GM12891 (cell line): ENCODE data around the gene MED27.

Experiments
- DNase-seq: peaks from one replicate; pipeline ENCODE4 v3.0.0; 2011; ENCODE audit warnings: low spot score; ENCODE audit not compliant: insufficient read length
- FAIRE-seq: peaks from 2 replicates; lab custom pipeline; 2011; peaks lifted over from hg19 to GRCh38; lab: Jason Lieb, UNC
- PAX5 ChIP-seq: IDR thresholded peaks from 2 replicates; pipeline ENCODE4 v1.6.1; 2011; ENCODE audit warnings: low read length, moderate library complexity, mild to moderate bottlenecking; ENCODE audit not compliant: insufficient read depth, severe bottlenecking
- POLR2A ChIP-seq: IDR thresholded peaks from 2 replicates; pipeline ENCODE4 v1.6.1; 2011; ENCODE audit warnings: low read depth, low read length, control low read depth
- POLR2AphosphoS5 ChIP-seq: IDR thresholded peaks from 2 replicates; pipeline ENCODE4 v1.6.1; 2011; ENCODE audit warnings: low read depth, low read length, control low read depth
- POU2F2 ChIP-seq: IDR thresholded peaks from 2 replicates; pipeline ENCODE4 v1.6.1; 2011; ENCODE audit warnings: low read depth, mild to moderate bottlenecking, control low read depth, low read length, moderate library complexity
- SPI1 ChIP-seq: IDR thresholded peaks from 2 replicates; pipeline ENCODE4 v1.6.1; 2011; ENCODE audit warnings: low read depth, low read length, control low read depth
- TAF1 ChIP-seq: IDR thresholded peaks from 2 replicates; pipeline ENCODE4 v1.6.1; 2011; ENCODE audit warnings: low read depth, low read length, control low read depth

MED27 gene

DNA sequence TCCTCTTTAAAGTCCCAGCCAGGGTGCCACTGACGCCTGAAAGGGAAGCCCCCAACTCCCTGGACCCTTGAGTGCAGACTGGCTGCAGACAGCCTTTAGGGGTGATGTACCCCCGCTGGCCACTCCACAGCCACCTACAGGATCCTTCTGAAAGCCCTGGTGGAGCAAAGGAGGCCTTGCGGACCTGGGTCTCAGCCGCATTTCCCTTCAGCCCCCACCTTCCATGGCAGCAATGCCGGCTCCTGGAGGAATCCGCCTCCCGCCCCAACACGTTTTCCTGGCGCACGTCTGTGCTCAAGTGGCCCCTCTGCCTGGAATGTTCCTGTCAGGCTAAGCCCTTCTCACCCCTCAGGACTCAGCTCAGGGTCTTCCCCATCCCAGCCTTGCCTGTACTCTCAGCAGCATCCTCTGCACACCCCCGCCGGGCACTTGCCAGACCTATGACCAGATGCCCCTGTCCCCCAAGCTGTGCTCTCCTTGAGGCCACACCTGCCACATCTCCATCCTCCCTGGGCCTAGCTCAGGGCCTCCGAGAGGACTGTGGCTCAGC, 205.7 kb downstream of the MED27 start:
- FAIRE-seq (no peak), DNase-seq (no peak)
- TF ChIP-seq POU2F2 (no peak), POLR2AphosphoS5 (no peak), SPI1 (no peak), PAX5 (no peak), TAF1 (no peak), POLR2A (no peak)

DNA sequence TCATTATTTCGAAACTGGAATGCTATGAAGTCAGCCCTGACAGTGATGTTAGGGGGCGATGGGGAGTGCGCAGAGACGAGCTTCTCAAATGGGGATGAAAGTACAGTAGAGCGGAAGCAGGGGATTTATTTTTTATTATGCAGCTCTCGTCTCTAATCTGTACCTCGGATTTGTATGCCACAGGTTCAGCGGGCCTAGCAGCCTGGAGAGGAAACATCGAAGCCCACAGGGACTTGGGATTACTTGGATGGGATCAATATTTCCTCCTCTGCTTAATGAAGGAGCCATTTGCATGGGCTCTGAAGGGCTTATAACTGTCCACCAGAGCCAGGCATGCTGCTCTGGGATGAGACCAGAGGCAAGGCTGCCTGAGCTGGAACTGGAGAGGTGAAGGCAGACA, 206.3 kb downstream of the MED27 start:
- TF ChIP-seq POLR2AphosphoS5 = no peak
- TF ChIP-seq POU2F2 = no peak
- no peak for TF ChIP-seq PAX5
- TF ChIP-seq TAF1 = no peak
- no peak for TF ChIP-seq POLR2A
- no peak for TF ChIP-seq SPI1
- DNase-seq (no peak), FAIRE-seq (no peak)

DNA sequence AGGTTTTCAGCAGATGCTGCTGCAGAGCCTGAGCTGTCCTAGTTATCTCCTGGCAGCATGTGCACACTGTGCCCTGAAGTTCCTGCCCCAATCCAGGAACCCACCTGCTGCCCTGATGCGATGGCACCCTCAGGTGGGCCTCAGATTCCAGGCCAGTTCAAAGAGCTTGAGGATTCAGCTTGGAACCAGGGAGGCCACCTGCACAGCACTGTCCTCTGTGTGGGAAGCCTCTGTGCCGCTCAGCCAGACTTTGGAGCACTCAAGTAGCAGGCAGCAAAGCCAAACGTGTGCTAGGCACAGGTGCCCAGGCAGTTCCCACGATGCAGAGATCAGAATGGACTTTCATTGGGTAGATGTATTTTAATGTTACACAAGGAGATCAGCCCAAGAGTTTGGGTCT, 207.0 kb downstream of the MED27 start:
- FAIRE-seq (no peak), DNase-seq (no peak)
- TF ChIP-seq SPI1 (no peak), PAX5 (no peak), TAF1 (no peak), POLR2AphosphoS5 (no peak), POU2F2 (no peak), POLR2A (no peak)

DNA sequence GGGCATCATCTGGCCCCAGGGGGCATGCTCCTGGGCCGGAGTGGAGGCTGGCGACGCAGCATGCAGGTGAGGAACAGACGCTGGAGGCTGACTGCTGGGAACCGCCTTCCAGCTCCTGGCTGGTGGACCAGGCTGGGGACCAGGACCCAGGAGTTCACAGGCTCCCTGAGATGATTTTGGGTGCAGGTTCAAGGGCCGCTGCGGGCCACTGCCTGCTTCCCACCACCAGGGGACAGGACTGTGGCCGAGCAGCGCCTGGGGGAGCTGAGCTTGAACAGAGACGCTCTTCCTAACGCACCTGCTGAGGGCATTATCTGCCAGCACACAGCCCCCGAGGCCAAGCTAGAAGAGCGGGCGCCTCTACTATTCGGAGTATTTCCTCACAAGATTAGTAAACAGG, 207.7 kb downstream of the MED27 start:
- FAIRE-seq (no peak), DNase-seq (no peak)
- TF ChIP-seq POLR2A = no peak
- no peak for TF ChIP-seq POU2F2
- TF ChIP-seq POLR2AphosphoS5 = no peak
- no peak for TF ChIP-seq PAX5
- TF ChIP-seq SPI1 = no peak
- TF ChIP-seq TAF1 = no peak

DNA sequence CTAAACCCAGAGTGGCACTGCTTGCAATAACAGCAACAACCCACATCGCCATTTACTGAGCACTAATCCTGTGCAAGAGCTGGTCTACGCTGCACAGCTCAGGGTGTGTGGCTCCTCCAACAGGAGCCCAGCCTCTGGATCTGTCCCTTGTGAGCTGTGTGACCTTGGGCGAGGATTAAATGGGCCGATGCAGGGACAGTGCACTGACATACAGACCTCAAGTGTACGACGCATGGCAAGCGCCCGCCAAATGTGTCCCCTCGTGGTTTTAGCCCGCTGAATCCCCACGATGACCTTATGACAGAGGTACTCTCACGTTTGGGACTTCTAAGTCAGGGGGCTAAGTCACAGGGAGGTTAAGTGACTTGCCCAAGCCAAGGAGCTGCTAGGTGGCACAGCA, 209.5 kb downstream of the MED27 start:
- DNase-seq (no peak), FAIRE-seq (no peak)
- TF ChIP-seq POU2F2 (no peak), PAX5 (no peak), SPI1 (no peak), POLR2AphosphoS5 (no peak), TAF1 (no peak), POLR2A (no peak)

DNA sequence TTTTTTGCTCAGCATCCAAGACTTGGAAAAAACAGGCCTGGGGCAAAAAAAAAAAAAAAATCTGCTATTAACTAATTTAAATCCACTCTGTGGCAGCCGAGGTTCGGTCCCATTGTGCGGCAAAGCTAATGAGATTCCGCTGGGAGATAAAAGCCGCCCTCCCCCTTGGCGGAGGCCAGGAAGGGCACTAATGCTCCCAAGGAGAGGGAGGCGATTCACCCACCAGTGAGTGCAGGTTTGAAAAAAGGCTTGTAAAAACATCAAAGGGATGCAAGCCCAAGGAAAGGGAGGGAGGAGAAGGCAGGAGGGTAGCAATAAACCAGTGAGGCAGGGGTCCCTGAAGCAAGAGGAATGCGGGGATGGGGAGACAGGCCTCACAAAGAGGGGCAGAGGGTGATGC, 210.3 kb downstream of the MED27 start:
- DNase-seq (no peak), FAIRE-seq (no peak)
- no peak for TF ChIP-seq TAF1
- TF ChIP-seq POLR2A = no peak
- no peak for TF ChIP-seq POLR2AphosphoS5
- TF ChIP-seq PAX5 = no peak

DNA sequence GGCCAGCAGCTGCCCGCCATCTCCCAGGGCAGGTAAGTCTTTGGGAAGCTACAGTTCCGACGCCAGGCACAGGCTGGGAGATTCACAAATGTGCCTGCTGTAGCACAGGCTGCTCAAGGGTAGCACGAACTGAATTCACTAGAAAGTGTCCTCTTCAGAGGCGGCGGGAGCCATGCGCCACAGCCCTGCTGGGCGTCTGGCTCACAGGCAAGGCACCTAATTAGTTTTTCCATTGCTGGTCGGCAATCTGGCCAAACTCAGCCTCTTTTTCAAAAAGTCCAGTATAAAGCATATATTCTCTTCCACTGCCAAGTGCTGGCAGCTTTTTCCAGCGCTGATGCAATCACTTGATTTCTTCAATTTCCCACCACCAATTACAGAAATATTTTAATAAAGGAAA, 210.9 kb downstream of the MED27 start:
- TF ChIP-seq PAX5 (no peak), POLR2A (no peak), POU2F2 (no peak), TAF1 (no peak), POLR2AphosphoS5 (no peak), SPI1 (no peak)
- FAIRE-seq (no peak), DNase-seq (no peak)

DNA sequence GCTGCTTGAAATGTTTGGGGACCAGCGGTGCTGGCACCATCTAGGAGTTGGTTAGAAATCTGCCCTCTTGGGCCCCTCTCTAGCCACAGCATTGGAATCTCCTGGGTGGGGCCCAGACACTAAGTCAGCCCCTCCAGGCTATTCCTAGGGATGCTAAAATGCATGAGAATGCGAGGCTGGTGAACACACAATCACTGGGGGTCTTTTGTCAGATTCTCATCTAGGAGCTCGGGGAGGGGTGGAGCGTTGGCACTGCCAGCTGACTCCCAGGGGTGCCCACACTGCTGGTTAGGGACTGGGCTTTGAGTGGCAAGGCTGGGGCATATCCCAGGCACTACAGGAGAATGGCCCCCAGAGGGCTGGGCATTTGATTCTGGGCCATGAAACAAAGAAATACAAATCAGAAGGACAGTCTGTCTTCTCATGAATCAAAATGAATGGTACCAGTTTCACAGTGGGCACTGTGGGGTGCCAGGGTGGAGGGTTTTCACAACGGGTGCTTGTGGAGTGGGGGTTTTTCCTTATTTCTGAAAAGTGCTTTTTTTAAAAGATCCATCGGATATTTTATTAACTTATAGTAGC, 212.0 kb downstream of the MED27 start:
- TF ChIP-seq SPI1 = no peak
- TF ChIP-seq POU2F2 = no peak
- no peak for TF ChIP-seq PAX5
- no peak for TF ChIP-seq POLR2A
- no peak for TF ChIP-seq POLR2AphosphoS5
- no peak for TF ChIP-seq TAF1
- no peak for FAIRE-seq
- DNase-seq = no peak

DNA sequence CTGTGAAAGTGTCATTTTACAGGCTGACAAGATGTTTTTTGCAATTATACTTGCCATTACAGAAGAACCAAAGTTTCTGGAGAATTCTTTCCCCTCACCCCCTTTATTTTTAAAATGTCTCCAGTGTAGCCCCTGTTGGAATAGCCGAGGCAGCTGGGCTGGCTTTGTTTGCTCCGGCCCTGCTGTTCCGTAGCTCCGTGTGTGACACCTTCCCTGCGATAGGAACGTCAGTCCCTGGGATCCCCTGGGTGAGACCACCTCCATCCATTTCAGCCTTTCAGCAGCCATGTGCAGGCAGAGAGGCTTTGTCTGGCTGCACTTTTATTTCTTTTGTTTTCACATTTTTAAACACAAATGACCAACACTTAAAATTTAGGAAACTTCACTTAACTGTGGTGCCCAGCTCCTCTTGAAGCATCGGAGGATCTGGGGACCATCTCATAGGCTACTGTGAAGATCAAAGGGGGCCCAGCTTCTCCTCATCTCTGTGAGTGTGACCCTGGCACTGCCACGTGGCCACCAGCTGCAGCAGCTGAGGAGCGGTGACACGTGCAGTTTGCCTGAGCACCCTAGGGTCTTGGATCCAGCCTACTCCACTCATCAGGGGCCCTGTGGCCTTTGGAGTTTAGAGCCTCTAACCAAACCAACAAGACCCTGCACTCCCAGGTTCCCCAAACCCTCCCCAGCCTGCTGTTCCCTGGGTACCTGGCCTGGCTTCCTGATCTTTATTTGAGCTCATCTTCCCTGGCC, 214.0 kb downstream of the MED27 start:
- DNase-seq (no peak), FAIRE-seq (no peak)
- TF ChIP-seq POU2F2 (no peak), POLR2AphosphoS5 (no peak), TAF1 (no peak), SPI1 (no peak), PAX5 (no peak), POLR2A (no peak)
